Stimulated activated naive CD4-positive, alpha-beta T cell treated with Interleukin-2 at 50 U/mL for 16 hours (primary cell): ENCODE measurements around the gene C2CD4C.
"Not testable (repeated sequence)": the region's sequence is repeated elsewhere in the genome, so short reads cannot be mapped to it uniquely, and the experiment has no call there.

Experiments used
- DNase-seq: peaks from one replicate; lab custom pipeline; 2025; lab: John Stamatoyannopoulos, UW

The C2CD4C gene

DNA sequence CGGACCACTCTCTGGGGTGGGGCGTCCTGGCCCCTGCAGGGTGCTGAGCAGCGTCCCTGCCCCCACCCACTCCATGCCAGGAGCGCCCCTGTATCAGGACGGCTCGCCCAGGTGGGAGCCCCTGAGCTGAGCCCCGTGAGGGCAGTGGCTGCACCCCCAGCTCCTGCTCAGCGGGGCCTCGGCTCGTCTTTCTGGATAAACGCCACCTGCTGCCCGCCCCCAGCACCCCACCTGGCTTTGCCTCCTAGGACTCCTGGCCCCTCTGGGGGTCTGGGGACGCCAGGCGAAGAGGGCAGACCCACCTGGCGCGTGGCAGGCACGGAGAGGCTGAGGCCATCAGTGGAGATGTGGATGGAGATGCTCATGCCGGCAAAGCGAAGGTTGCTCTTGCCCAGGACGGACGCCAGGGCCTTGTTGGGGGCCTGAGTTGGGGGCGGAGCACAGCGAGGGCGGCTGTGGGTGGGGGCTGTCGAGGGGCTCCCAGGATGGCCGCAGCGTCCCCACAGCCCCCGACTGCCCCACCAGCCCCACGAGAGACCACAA lies 29.5 kb upstream of the C2CD4C start:
- no peak for DNase-seq

DNA sequence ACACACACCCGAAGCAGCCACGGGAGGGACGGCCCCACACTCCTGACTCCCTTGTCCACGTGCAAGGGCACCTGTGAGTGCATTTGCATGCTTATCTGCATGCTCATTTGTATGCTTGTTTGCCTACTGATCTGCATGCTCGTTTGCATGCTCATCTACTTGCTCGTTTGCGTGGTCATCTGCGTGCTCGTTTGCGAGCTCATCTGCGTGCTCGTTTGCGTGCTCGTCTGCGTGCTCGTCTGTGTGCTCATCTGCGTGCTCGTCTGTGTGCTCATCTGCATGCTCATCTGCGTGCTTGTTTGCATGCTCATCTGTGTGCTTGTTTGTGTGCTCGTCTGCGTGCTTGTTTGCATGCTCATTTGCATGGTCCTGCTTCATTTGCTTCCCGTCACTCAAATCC lies 28.1 kb upstream of the C2CD4C start:
- DNase-seq: no peak

DNA sequence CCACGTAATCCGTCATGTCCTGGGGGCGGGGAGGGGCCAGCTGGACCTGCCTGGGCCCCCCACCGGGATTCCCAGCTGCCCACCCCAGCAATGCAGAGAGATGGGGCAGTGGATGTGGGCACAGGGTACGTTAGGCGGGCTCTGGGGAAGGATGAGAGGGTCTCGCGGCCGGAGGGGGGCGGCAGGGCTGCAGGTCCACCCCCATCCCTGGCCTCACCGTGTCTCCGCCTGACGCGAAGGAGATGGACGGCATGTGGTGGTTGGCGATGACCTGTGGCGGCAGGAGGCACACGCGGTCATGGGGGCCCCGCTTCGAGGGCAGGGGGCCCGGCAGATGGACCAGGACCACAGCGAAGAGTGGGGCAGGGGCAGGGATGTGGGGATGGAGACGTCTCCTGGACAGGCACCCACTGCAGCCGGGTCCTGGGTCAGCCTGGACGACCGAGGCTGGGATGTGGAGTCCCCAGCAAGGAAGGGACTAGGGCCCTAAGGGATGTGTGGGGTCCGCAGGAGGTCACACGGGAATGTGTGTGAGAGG lies 27.5 kb upstream of the C2CD4C start:
- DNase-seq: no peak

DNA sequence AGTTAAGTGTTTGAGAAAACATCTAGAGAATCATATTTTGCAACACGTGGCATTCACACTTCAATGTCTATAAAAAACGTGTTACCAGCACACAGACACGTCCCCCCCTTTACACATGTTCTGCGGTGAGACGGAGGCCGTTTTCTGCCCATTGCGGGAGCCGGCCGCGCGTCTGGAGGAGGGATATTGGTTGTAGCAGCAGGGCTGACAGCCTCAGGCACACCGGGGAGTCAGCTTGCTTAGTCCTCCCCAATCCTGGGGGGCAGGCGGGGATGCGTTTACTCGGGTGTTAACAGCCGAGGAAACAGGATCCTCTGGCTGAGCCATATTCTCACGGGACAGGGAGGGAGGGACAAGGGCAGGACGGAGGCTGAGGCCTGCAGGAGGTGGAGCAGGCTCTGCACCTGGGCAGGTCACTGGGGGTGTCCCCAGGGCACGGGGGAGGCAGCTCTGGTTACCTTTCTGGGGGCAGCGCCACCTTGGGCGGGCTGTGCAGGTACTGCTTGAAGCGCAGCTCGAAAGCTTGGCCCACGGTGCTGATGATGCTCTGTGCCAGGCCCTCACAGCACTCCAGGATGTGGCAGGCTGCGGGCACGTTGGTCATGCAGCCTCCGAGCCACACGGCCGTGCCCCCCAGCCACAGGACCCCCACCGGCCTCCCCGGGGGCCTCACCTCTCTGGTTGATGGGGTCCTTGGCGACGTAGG lies 26.9 kb upstream of the C2CD4C start:
- DNase-seq: no peak

DNA sequence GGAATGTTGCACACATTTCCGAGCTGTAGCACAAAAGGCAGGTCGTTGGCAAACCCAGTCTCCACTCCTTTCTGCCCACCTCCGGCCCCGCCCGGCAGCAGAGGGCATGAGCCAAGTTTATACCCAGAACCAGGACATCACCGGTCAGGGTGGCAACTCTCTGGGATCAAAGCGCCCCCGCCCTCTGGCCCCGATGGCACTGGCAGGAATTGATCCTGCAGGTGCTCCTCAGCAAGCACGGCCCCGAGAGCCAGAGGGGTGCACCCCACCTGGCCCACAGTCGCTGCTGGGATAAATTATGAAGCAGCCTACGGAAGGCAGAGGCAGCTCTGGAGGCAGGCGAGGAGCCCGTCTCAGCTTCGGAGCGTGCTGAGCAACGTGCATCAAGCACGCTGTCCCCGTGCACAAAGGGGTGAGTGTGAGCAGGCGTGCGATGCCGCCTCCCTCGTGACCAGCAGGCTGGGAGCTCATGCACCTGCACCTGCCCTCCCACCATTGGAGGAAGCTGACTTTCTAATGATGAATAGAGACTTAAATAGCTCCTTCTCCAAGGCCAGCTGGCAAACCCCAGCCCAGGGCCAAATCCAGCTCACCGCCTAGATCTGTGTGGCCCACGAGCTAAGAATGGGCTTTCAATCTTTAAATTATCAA lies 26.2 kb upstream of the C2CD4C start:
- no peak for DNase-seq

DNA sequence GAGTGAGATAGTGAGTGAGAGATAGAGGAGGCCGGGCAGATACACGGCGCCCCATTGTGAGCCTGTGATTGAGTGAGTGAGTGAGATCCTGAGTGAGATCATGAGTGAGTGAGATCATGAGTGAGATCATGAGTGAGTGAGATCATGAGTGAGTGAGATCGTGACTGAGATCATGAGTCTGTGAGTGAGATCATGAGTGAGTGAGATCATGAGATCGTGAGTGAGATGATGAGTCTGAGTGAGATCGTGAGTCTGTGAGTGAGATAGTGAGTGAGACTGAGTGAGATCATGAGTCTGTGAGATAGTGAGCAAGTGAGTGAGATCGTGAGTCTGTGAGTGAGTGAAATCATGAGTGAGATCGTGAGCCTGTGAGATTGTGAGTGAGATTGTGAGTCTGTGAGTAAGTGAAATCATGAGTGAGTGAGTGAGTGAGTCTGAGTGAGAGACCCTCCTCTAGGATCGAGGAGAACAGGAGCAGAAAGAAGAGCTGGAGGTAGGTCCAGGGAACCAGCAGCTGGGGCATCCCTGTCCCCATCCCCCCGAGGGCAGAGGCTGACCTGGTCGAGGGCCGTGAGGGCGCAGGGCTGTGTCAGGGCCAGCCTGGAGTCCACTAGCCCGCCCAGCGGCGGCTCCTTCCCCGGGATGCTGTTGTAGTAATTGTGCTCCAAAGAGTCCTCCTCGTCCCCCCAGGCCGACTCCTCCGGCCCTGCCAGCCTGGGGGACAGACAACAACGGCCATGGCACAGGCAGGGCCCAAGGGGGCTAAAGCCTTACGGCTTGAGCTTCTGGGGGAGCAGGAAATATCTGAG lies 25.4 kb upstream of the C2CD4C start:
- DNase-seq: no peak

DNA sequence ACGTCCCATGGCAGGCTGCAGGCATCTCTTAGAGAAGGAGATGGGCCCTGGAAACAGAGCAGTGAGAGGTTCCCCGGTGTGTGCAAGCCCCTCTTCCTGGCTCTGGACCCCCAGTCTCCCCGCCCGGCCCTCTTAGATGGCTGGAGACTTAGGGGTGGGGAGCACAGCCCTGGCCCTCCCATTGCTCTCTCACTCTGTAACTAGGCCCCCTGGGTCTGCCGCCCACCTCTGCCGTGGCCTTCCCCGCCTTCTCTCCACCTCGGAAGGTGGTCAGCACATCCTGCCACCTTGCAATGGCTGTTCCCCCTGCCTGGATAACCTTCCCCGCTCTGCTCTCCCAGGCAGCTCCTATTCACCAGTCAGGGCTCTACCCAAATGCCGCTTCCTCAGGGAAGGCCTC lies 21.8 kb upstream of the C2CD4C start:
- DNase-seq: no peak

DNA sequence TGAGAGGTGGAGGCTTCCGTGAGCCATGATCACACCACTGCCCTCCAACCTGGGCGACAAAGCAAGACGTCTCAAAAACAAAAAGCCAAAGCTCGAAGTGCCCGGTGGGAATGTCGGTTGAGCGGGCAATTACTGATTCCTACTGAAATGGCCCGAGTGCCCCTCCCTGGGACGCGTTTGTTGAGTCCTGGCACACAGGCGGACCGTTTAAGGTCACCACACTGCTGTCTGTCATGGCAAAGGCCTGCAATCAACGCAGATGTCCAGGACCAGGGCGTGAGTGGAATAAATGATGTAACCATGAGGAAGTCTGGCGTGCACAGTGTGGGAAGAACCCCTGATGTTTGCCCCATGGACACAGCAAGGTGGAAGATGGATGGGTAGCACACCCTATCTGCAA lies 19.2 kb upstream of the C2CD4C start:
- no peak for DNase-seq

DNA sequence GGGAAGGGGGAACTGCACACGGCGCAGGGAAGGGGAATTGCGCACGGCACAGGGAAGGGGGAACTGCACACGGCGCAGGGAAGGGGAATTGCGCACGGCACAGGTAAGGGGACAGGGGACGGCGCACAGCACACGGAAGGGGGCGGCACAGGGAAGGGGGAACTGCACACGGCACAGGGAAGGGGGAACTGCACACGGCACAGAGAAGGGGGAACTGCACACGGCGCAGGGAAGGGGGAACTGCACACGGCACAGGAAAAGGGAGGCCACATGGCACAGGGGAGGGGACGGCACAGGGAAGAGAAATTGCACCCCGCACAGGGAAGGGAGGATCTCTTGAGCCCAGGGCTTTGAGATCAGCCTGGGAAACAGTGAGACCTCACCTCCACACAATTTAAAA lies 18.7 kb upstream of the C2CD4C start:
- DNase-seq: not testable (repeated sequence)

DNA sequence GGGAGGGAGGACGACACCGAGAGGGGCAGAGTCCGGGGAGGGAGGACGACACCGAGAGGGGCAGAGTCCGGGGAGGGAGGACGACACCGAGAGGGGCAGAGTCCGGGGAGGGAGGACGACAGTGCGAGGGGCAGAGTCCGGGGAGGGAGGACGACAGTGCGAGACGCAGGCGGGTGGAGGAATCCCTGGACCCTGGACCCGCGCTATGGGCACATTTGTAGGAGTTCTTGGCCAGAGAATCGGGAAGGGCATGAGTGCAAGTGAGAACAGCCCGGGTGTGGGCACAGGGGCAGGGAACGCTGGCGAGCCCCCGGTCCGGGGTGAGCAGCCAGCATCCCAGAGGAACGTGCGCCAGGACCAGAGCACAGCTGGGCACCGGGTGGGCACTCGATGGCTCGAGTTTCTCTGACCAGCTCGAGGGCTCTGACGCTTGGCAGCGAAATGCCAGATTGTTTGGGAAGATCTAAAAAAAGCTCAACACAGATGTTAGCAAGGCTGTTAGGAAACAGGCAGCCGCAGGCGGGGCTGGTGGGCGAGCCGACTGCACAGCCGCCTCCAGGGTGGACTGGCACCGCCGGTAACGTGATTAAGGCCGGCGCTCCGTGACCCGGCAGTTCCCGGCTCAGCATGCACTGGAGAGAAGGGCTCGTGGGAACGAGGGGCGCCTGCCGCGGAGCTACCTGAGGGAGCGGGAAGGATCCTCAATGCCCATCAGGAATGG lies 17.9 kb upstream of the C2CD4C start:
- DNase-seq: no peak

DNA sequence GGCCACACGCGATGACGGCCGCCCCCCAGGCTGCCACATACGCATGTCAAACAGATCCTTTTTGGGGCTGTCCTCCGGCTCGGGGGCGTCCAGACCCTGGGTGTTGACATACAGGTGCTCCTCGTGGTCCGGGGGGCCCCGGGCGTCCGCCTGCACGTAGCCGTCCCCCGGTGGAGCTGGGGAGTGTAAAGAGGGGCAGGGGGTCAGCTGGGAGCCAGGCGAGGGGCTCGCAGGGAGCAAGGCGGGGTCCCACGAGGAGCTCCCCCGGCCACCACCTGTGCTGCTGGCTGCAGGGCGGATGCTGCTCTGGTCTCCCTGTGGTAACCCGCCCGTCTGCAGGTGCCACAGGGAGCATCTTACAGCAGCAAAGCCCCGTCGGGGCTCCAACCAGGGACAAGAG lies 16.1 kb upstream of the C2CD4C start:
- no peak for DNase-seq

DNA sequence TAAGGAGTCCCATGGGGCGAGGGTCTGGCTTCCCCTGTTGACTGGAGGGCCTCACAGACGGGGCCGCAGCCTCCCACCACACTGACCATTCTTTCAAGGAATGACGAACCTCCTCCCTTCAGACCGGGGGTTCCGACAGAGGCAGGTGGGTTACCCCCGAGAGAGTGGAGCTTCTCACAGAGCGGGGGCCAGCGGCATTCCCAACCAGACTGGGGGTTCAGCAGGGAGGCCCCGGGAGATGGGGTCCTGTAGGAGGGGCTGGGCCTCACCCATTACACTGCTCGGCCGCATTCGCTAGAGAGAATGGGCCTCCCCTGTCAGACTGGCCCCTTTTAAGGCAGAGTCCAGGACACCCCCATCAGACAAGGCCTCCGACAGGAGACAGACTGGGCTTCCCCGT lies 15.6 kb upstream of the C2CD4C start:
- DNase-seq: no peak

DNA sequence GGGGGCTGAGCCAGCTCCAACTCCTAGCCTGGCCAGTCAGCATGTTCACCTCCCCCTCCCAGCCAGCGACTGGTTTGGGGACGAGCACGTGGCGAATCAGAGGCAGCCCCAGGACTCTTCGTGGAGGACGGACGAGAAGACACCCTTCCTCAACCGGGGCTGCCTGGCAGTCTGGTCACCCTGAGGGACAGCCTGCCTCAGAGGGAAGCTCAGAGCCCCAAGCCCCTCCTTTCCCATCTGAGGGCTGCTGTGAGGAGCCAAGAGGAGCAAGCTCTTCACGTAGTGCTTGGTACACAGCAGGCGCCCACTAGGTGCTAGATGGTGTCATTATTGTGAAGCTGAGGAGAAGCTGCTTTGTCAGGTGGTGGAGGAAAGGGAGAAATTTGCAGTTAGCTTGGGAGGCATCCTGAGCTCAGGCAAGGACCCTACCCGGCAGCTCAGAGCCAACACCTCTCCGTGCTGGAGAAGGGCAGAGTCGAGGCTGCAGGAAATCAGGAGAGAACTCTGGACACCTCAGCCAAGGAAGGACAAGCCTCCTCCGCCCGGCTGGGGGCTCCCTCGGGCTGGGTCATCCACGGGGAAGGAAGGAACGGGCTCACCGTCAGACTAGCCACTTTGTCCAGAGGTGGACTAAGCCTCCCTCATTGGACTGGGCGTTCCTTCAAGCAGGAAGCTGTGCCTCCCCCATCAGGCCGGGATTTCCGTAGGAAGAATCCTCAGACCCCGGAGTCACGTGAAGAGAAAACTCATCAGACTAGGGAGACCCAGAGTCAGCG lies 14.9 kb upstream of the C2CD4C start:
- no peak for DNase-seq

DNA sequence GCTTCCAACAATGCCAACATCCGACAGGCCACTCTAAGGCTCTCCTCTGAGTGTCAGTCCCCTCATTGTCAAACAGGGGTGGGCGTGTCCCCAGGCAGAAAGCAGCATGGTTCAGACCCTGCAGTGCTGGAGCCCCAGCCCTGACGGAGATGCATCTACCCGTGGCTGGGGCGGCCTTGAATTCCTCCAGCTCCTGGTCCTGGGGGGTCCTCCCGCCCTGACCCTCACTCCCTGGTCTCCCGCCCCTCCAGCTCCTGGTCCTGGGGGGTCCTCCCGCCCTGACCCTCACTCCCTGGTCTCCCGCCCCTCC lies 13.9 kb upstream of the C2CD4C start:
- DNase-seq: not testable (repeated sequence)

DNA sequence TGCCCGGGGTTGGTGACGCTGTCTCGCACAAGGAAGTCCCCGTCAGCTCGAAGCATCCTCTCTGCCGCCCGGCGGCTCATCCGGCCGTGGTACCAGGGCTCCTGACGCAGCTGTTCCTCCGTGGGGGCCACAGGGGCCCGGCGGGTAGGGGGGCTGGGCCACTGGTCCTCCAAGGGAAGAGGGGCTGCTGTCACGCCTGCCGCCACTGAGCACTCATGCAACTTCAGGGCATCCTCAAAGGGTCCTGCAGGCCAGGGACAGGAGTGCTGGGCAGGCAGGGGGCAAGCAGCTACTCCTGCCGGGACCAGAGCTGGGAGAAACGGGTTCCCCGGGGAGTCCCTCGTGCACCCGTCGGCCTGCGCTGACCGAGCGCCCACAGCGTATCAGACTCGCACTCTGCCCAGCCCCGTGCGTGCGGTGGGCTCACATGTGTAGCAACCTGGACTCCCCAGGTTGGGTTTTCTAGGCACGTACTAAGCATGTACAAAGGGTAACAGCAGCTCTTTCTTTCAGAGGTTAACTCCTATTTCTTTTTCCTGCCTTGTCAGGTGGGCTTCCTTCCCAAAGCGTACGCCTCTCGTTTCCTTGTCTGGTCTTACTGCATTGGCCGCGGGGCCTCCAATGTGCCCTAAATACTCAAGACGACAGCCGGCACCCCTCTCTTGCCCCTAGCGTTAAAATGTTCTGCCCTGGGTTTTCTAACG lies 13.4 kb upstream of the C2CD4C start:
- no peak for DNase-seq

DNA sequence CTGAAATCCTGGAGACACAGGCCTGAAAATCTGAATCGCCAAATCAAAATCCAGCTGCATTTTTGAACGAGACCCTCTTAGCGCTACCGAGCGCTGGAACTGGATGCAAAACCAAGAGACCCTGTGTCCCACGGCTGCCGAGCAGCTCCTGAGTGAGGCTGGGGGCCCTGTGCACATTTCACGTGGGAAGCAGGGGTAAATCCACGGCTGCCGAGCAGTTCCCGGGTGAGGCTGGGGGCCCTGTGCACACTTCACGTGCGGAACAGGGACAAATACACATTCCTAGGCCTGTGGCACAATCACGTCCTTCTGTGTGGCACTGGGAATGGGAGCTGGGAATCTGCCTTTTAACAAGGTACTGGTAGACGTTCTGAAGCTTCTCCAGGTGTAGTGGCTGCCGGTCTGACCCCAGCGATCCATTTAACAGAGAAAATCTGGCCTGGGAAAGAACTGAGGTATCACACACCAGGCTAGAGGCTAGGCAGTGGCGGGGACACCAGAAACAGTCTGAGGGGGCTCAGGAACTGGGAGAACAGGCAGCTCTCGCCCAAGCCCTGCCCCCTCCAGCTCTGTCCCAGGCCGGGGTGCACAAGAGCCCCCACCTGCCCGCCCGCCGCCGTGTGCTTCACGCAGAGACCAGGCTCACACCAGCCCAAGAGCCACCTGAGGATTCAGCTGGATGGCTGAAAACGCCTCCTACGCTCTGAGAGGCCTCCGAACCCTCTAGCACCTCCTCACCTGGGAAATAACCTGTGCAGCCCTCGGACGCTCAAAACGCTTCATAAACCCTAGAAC lies 11.0 kb upstream of the C2CD4C start:
- DNase-seq: no peak

DNA sequence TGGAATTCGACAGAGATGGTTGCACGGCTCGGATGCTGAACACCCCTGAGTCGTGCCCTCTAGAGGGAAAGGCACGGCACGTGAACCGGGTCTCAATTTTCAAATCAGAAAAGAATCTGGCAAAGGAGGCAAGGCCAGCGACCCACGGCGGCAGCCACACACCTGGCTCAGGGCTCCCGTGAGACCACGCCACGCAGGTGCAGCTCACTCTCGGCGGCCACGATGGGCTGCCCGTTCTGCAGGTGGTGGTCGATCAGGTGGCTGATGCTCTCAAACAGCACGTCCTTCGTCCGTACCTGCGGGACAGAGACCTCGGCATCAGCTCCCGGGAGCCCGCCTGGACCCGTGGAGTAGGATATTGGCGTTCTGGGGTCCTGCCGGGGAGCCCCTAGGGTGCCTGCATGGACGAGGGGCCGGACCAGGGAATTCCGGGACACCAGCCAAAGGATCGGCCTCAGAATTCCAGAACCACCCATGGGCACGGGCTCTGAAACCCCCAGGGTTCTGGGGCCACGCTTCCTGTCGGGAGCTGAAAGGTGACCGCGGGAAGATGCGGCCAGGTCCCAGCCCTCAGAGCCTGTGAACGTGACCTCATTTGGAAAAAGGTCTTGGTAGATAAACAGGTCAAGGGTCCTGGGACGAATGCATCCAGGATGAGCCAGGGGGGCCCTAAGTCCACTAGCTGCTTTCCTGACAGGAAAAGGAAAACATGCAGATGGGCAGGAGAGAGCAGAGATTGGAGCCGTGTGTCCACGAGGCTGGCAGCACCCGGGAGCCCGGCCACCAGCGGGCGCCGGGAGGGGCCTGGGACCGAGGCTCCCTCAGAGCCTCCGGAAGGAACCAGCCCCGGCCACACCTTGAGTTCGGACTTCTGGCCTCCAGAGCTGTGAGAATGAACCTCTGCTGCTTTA lies 10.1 kb upstream of the C2CD4C start:
- DNase-seq: no peak

DNA sequence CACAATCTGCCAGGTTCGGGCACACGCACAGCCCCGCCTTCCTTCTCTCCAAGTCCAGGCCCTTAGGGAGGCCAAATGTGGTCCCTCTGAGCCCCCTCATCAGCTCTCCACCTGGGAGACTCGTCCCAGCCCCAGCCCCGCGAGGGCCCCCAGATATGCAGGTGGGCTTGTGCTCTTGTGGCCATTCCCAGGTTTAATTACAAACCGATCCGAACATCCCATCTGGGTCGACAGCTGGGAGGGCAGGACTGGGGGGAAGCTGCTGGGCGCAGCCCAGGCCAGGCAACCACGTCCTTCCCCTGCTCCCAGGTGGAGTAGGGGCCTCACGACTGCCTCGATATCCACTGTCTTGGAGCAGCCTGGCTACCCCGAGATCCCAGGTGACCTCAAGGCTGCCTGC lies 7.5 kb upstream of the C2CD4C start:
- no peak for DNase-seq

DNA sequence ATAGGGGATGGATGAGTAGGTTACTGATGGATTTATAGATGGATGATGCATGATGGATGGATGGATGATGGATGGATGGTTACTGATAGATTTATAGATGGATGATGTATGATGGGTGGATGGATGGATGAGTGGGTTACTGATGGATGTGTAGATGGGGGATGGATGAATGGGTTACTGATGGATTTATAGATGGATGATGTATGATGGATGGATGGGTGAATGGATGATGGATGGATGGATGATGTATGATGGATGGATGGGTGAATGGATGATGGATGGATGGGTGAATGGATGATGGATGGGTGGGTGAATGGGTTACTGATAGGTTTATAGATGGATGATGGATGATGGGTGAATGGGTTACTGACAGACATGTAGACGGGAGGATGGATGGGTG lies 6.3 kb upstream of the C2CD4C start:
- no peak for DNase-seq
